ENCODE data around the gene ZNF732. TPM values are rescaled to one million over a fixed set of nuclear protein-coding genes. Genes with fewer than 3 reads are reported as not detected.

Gene ZNF732
- total and polyA plus RNA-seq, 9 of the 15 experiments (the other 6 are each of a cell fraction or from before 2014, with no cell fraction given) = 0.06 to 0.36 (median 0.15) TPM; not detected in 1

DNA sequence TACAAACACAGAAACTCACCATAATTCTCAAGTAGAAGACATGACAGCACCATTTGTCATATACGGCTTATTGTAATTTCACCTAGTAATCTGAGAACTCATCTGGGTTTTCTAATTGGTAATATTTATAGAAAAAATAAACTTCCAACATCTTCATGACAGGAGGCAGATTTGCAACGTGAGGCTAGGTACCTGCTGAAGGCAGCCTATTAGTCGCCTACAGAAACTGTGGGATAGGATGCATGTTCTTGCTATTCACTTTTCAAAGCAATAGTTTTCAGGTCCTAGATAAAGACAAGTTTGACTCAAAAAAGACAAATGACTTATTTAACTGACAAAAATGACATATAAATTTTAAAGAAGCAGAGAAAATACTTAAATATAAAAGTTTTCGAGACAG is 2.9 kb downstream of the ZNF732 start:
- no peak for ATAC-seq
- BruUV-seq (replicated peaks) = no TSS peak
- H3K27me3 ChIP-seq (ENCODE audit: control insufficient read depth in 2 of 2, insufficient read depth in 2 of 2, low read length in 2 of 2) = no peaks in the 10 kb centered on the region
- no peak overlapping the region for H3K4me2 ChIP-seq (ENCODE audit: insufficient read depth, low read length)
- 6% methylated on average over 4 of the region's 4 CpGs for WGBS (ENCODE audit: insufficient coverage, low coverage, missing lambda C conversion rate)
- no peaks in the 10 kb centered on the region for H3K4me1 ChIP-seq (replicated peaks in 1 of 2; ENCODE audit: control insufficient read depth in 2 of 2, insufficient read depth in 2 of 2, low read length in 2 of 2)
- POLR2A ChIA-PET = no interaction called here
- H3K27ac ChIP-seq (ENCODE audit: extremely low read depth, low read depth, low read length) = no peak overlapping the region
- H3K79me2 ChIP-seq (ENCODE audit: control insufficient read depth, insufficient read depth, low read length) = no peaks in the 10 kb centered on the region
- FAIRE-seq = no peak
- H3K9me1 ChIP-seq (ENCODE audit: control insufficient read depth, insufficient read depth, low read length) = no peaks in the 10 kb centered on the region
- H3K9ac ChIP-seq (ENCODE audit: insufficient read depth in 1 of 2, low read depth in 2 of 2, low read length in 2 of 2) = no peak overlapping the region
- in situ Hi-C loops (cut with MboI) (no loop called here), intact Hi-C loops (cut with micrococcal nuclease) (no loop called here)
- TF ChIP-seq RBM22 (IDR thresholded peaks at IDR 0.05; ENCODE audit: low read depth, low read length, poor library complexity, severe bottlenecking) (no peak), NCOA6 (IDR thresholded peaks at IDR 0.05) (no peak), RAD21 (CRISPR knock-in tag; conservative IDR thresholded peaks at IDR 0.05 in 1 of 2, IDR thresholded peaks at IDR 0.05 in 1 of 2) (no peak), DMBX1 (CRISPR knock-in tag; IDR thresholded peaks at IDR 0.05; ENCODE audit: borderline replicate concordance) (no peak), LARP7 (IDR thresholded peaks at IDR 0.05) (no peak), ZNF592 (IDR thresholded peaks at IDR 0.05) (no peak)
- TF ChIP-seq, protein P1, sequence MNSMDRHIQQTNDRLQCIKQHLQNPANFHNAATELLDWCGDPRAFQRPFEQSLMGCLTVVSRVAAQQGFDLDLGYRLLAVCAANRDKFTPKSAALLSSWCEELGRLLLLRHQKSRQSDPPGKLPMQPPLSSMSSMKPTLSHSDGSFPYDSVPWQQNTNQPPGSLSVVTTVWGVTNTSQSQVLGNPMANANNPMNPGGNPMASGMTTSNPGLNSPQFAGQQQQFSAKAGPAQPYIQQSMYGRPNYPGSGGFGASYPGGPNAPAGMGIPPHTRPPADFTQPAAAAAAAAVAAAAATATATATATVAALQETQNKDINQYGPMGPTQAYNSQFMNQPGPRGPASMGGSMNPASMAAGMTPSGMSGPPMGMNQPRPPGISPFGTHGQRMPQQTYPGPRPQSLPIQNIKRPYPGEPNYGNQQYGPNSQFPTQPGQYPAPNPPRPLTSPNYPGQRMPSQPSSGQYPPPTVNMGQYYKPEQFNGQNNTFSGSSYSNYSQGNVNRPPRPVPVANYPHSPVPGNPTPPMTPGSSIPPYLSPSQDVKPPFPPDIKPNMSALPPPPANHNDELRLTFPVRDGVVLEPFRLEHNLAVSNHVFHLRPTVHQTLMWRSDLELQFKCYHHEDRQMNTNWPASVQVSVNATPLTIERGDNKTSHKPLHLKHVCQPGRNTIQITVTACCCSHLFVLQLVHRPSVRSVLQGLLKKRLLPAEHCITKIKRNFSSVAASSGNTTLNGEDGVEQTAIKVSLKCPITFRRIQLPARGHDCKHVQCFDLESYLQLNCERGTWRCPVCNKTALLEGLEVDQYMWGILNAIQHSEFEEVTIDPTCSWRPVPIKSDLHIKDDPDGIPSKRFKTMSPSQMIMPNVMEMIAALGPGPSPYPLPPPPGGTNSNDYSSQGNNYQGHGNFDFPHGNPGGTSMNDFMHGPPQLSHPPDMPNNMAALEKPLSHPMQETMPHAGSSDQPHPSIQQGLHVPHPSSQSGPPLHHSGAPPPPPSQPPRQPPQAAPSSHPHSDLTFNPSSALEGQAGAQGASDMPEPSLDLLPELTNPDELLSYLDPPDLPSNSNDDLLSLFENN (IDR thresholded peaks at IDR 0.05; ENCODE audit: low read depth in 2 of 2, low read length in 2 of 2) = no peak
- DNase-seq (ENCODE audit: extremely low read depth in 1 of 4, low spot score in 3 of 4) = no peak
- CTCF ChIA-PET (ENCODE audit: low intra/inter-chr PET ratio) = no interaction called here
- no peak overlapping the region for H2AFZ ChIP-seq (ENCODE audit: low read depth, low read length)
- no peaks in the 10 kb centered on the region for H4K20me1 ChIP-seq (replicated peaks; ENCODE audit: control insufficient read depth, insufficient read depth, low read length)
- H3K4me3 ChIP-seq = no peak overlapping the region
- H3K36me3 ChIP-seq (ENCODE audit: control insufficient read depth, insufficient read depth, low read length) = no peaks in the 10 kb centered on the region
- H3K9me3 ChIP-seq (replicated peaks; ENCODE audit: control insufficient read depth, insufficient read depth, low read depth, low read length) = no peaks in the 10 kb centered on the region

All from K562 (cell line).